Measurements from ENCODE around the gene ITGAE. TPM values are rescaled to one million over a fixed set of nuclear protein-coding genes. Genes with fewer than 3 reads are reported as not detected.

The ITGAE gene
- total RNA-seq, 2 donors from 2014 or later, result 16.2 to 27.6 TPM

DNA sequence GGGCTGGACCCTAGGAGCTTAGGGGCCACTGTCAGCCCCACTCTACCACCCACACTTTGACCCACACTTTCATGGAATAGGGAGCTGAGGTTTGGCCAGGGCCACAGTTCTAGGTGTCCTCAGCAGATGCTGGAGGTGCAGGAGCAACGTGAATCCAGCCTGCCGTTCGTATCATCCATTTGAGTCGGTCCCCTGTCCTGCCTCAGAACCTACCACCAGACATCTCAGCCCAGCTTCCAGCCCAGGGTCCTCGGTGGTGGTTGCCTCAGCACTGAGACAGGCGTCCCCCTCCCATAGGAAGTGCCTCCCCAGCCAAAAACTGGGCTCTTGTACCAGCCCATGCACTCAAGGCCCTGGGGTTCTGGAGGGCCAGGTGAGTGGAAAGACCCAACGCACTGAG is 359 bp upstream of the ITGAE start:
- Histone ChIP-seq H3K9me3 (no peaks in the 10 kb centered on the region), H3K4me3 (no peak overlapping the region), H3K27me3 (replicated peaks; ENCODE audit: insufficient read depth) (no peaks in the 10 kb centered on the region), H3K27ac (no peak overlapping the region), H3K36me3 (no peaks in the 10 kb centered on the region), H3K4me1 (replicated peaks) (no peaks in the 10 kb centered on the region)
- DNase-seq (ENCODE audit: low spot score), result no peak
- WGBS, result 90% methylated on average over 7 of the region's 7 CpGs
- TF ChIP-seq, protein P1, sequence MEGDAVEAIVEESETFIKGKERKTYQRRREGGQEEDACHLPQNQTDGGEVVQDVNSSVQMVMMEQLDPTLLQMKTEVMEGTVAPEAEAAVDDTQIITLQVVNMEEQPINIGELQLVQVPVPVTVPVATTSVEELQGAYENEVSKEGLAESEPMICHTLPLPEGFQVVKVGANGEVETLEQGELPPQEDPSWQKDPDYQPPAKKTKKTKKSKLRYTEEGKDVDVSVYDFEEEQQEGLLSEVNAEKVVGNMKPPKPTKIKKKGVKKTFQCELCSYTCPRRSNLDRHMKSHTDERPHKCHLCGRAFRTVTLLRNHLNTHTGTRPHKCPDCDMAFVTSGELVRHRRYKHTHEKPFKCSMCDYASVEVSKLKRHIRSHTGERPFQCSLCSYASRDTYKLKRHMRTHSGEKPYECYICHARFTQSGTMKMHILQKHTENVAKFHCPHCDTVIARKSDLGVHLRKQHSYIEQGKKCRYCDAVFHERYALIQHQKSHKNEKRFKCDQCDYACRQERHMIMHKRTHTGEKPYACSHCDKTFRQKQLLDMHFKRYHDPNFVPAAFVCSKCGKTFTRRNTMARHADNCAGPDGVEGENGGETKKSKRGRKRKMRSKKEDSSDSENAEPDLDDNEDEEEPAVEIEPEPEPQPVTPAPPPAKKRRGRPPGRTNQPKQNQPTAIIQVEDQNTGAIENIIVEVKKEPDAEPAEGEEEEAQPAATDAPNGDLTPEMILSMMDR (IDR thresholded peaks at IDR 0.05), result no peak
- TF ChIP-seq POLR2AphosphoS5 (IDR thresholded peaks at IDR 0.05) (no peak), POLR2A (IDR thresholded peaks at IDR 0.05) (no peak)
- intact Hi-C loops (cut with DNase I), result no loop called here

DNA sequence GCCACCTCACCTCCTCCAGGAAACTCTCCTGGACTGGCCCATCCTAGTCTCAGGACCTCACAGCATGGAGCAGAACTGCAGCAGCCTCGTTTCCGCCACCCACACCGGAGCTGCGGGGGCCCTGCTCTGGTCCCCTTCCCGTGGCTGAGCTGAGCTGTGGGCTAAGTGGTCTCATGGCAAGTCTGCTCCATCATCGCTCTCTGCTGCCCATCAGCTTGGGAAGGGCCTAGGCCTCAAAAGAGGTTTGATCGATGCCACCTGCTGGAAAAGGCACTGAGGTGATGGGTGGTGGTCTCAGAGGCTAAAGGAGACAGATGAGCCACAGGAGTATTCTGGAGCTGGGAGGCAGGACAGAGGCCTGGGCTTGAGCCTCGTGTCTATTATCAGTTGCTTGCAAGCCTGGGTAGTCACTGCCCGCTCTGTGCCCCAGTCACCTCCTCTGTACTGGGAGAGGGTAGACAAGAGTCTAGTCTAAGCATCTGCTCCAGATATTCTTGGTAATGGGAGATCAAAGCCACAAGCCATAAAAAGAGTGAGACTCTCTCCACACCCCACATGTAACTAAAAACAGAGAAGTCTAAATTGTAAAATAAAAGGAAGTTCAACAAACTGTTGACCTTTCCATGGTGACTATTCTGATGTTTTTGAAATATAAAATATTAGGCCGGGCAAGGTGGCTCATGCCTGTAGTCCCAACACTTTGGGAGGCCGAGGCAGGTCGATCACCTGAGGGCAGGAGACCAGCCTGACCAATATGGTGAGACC is 1.6 kb downstream of the ITGAE start:
- Histone ChIP-seq H3K27ac (no peak overlapping the region), H3K4me3 (no peak overlapping the region), H3K27me3 (replicated peaks; ENCODE audit: insufficient read depth) (no peaks in the 10 kb centered on the region), H3K36me3 (no peaks in the 10 kb centered on the region), H3K4me1 (replicated peaks) (no peaks in the 10 kb centered on the region), H3K9me3 (no peaks in the 10 kb centered on the region)
- DNase-seq (ENCODE audit: low spot score), result no peak
- no peak for TF ChIP-seq POLR2AphosphoS5 (IDR thresholded peaks at IDR 0.05)
- TF ChIP-seq, protein P1 (IDR thresholded peaks at IDR 0.05), result no peak
- no peak for TF ChIP-seq POLR2A (IDR thresholded peaks at IDR 0.05)
- 88% methylated on average over 12 of the region's 12 CpGs for WGBS
- intact Hi-C loops (cut with DNase I), result no loop called here

DNA sequence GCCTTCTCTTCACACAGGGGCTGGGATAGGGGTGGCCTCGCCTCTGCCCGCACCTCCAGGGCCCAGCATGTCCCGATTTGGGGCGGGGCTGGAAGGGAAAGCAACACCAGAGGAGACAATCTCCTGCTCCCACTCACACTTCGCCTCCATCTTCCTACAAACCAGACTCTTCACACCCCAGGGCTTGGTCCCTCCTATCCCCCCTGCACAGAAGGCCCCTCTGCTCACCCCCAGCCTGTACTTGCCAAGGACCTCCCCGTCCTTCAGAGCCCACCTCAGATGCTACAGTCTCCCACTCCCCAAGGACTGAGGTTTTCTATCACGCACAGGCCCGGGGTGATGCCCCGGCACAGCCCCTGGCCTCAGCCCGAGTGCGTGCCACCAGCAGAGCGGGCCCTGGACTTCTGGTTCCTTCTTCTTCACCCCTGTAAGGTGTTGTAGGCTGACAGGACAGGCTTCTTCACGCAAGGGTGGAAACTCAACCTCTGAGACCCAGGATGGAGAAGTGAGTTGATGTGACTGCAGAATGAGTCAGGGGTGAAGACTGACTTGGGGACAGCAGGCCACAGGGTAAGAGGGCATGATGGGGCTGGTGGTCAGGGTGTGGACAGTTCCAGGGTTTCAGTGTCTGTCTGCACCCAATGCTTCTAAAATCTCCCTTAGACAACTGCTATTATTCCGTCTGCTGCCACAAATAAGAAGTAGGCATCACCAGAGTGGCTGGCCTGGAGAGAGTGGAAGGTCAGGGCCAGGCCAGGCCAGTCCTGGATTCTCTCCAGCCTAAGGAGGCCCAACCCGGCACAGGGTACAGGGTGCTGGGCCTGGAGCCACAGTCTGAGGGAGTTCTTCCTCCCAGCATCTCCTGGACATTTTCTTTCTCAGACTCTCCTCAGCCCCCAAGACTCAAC is 2.5 kb downstream of the ITGAE start:
- no peak overlapping the region for H3K4me3 ChIP-seq

DNA sequence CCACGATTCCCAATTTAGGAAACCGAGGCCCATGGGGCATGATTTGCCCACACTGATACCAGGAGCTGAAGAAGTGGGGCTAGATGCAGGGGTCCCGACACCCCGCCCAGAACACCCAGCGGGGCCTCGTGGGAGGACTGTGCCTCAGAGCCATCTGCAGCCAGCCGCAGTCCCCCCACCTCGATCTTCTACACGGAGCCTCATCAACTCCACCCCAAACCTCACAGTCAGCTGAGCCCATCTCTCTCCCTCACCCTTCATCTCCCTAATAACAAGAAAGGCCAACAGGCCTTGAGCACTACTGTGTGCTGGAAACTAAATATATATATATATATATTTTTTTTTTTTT is 4.2 kb downstream of the ITGAE start:
- intact Hi-C loops (cut with DNase I), result no loop called here
- no peak for DNase-seq (ENCODE audit: low spot score)
- TF ChIP-seq POLR2A (IDR thresholded peaks at IDR 0.05), result no peak
- TF ChIP-seq, protein P1 (IDR thresholded peaks at IDR 0.05), result no peak
- no peak for TF ChIP-seq POLR2AphosphoS5 (IDR thresholded peaks at IDR 0.05)
- H3K4me3 ChIP-seq, result no peak overlapping the region
- H3K9me3 ChIP-seq, result no peaks in the 10 kb centered on the region
- 82% methylated on average over 9 of the region's 9 CpGs for WGBS
- H3K36me3 ChIP-seq, result no peaks in the 10 kb centered on the region
- no peaks in the 10 kb centered on the region for H3K27me3 ChIP-seq (replicated peaks; ENCODE audit: insufficient read depth)
- H3K27ac ChIP-seq, result no peak overlapping the region
- no peaks in the 10 kb centered on the region for H3K4me1 ChIP-seq (replicated peaks)

More for the DNA sequence above, 2.5 kb downstream of the ITGAE start:
- Histone ChIP-seq H3K27me3 (replicated peaks; ENCODE audit: insufficient read depth) (no peaks in the 10 kb centered on the region), H3K27ac (no peak overlapping the region), H3K4me1 (replicated peaks) (no peaks in the 10 kb centered on the region), H3K9me3 (no peaks in the 10 kb centered on the region), H3K36me3 (no peaks in the 10 kb centered on the region)
- intact Hi-C loops (cut with DNase I), result no loop called here
- no peak for TF ChIP-seq POLR2A (IDR thresholded peaks at IDR 0.05)
- TF ChIP-seq POLR2AphosphoS5 (IDR thresholded peaks at IDR 0.05), result no peak
- TF ChIP-seq, protein P1 (IDR thresholded peaks at IDR 0.05), result no peak
- 78% methylated on average over 15 of the region's 15 CpGs for WGBS
- DNase-seq (ENCODE audit: low spot score), result no peak

All from prostate gland (tissue), 2 donors.